Aorta (tissue), 5 donors: ENCODE measurements around the gene BMAL2. TPM values are rescaled to one million over a fixed set of nuclear protein-coding genes. Genes with fewer than 3 reads are reported as not detected.

Experiments
- ATAC-seq: fragments of 200-7000 bp; cut with Tn5 transposase; one replicate; pipeline ENCODE4 v1.9.1; 2022; ENCODE audit warnings: moderate library complexity; ENCODE audit not compliant: low FRiP score
- DNase-seq, 2 donors: peaks; one replicate each; pipeline ENCODE4 v3.0.0-alpha.2; 2020
- H3K27ac ChIP-seq, 2 donors: one replicate each; pipeline ENCODE4 v1.5.1; 2013; ENCODE audit warnings: low read length in 2 of 2, mild to moderate bottlenecking in 2 of 2, moderate library complexity in 2 of 2, control low read depth in 1 of 2, inconsistent platforms in 1 of 2, low read depth in 1 of 2
- H3K27me3 ChIP-seq, 2 donors: one replicate each; pipeline ENCODE4 v1.6.1; 2013; ENCODE audit warnings: control low read depth in 1 of 2, low read length in 1 of 2, mild to moderate bottlenecking in 1 of 2, moderate library complexity in 1 of 2; ENCODE audit not compliant: insufficient read depth in 2 of 2, control insufficient read depth in 1 of 2
- H3K36me3 ChIP-seq, 2 donors: one replicate each; pipeline ENCODE4 v1.6.1; 2013; ENCODE audit warnings: control low read depth in 1 of 2, low read length in 1 of 2, mild to moderate bottlenecking in 1 of 2; ENCODE audit not compliant: insufficient read depth in 2 of 2, control insufficient read depth in 1 of 2
- H3K4me1 ChIP-seq, 2 donors: one replicate each; pipeline ENCODE4 v1.6.1; 2013; ENCODE audit warnings: low read length in 2 of 2, control low read depth in 1 of 2, mild to moderate bottlenecking in 1 of 2, moderate library complexity in 1 of 2; ENCODE audit not compliant: insufficient read depth in 2 of 2, control insufficient read depth in 1 of 2
- H3K4me3 ChIP-seq, 2 donors: one replicate each; pipeline ENCODE4 v1.5.1; 2013; ENCODE audit warnings: low read length in 2 of 2, control low read depth in 1 of 2, mild to moderate bottlenecking in 1 of 2
- H3K9me3 ChIP-seq: one replicate; pipeline ENCODE4 v1.6.1; 2013; ENCODE audit warnings: mild to moderate bottlenecking, low read length; ENCODE audit not compliant: control insufficient read depth
- WGBS, 2 donors: extraction: QIAGEN DNeasy Blood & Tissue Kit; methylation state at CpG; one replicate each; pipeline ENCODE4 v1.1.7; 2013; 5-methylcytosine and 5-hydroxymethylcytosine counted together
- intact Hi-C, 2 donors: fragments of 100-400 bp; cut with DNase I; formaldehyde crosslinking; loops; one replicate each; pipeline versions ENCODE4 v1.14.2 to v1.15.0; 2022
- polyA plus RNA-seq, 2 donors: library from polyadenylated mRNA; stranded (reverse); fragments of 200-250 nt; gene quantifications; one replicate each; pipeline ENCODE4 v1.2.3, GENCODE V29; 2013
- total RNA-seq, 2 donors: library from RNA; stranded (reverse); fragmentation: NEBNext Ultra II Directional; extraction: Animal tissue kit (Norgen Biotek cat#: 25700); gene quantifications; one replicate each; pipeline ENCODE4 v1.2.1, GENCODE V29; 2021
- donor health status: healthy with polysubstance abuse.
- donor health status: Bipolar disorder and iron deficiency.
- donor health status: DM: no; HTN: no; CAD: no.
- donor health status: DM: no; HTN: no; CAD: no.
- donor health status: DM: yes; HTN: yes; CAD: no.

Gene BMAL2
- total and polyA plus RNA-seq, 4 donors: 2.8 to 22.6 (median 11.2) TPM

DNA sequence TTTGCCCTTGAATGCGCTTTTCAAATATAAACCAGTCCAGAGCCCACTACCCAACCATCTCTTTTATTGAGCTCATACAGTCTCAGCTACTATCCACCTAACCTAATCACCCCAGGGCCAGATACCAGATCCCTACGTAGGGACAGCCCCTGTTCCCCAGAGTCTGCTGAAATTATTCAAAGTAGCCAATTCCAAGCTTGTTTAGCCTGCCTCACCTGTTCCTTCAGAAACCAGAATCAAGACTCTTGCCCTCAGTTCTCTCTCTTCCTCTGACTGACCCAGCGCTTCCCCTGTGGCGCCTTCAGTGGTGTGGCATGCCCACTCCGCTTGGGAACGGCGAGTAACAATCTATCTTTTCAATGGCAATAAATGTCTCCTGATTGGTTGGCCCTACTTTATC lies 18.8 kb downstream of the BMAL2 start:
- no peak overlapping the region for H3K27ac ChIP-seq
- H3K4me1 ChIP-seq: no peaks in the 10 kb centered on the region
- DNase-seq (no peak), ATAC-seq (no peak)
- 98% methylated on average over 7 of the region's 7 CpGs for WGBS, 2 donors
- intact Hi-C loops: no loop called here
- no peaks in the 10 kb centered on the region for H3K36me3 ChIP-seq
- no peaks in the 10 kb centered on the region for H3K9me3 ChIP-seq
- no peak overlapping the region for H3K4me3 ChIP-seq
- no peaks in the 10 kb centered on the region for H3K27me3 ChIP-seq

GRCh38 chr12:27355486-27355885 lies 22.9 kb downstream of the BMAL2 start:
- H3K27ac ChIP-seq: no peak overlapping the region
- H3K9me3 ChIP-seq: no peaks in the 10 kb centered on the region
- H3K27me3 ChIP-seq: no peaks in the 10 kb centered on the region
- ATAC-seq (no peak), DNase-seq (no peak)
- no peaks in the 10 kb centered on the region for H3K4me1 ChIP-seq
- no peak overlapping the region for H3K4me3 ChIP-seq
- intact Hi-C loops: no loop called here
- no peaks in the 10 kb centered on the region for H3K36me3 ChIP-seq
- WGBS, 2 donors: 86 to 92% methylated on average over 2 of the region's 2 CpGs

GRCh38 chr12:27355979-27356378 lies 23.3 kb downstream of the BMAL2 start:
- intact Hi-C loops: no loop called here
- H3K4me1 ChIP-seq: no peaks in the 10 kb centered on the region
- 87 to 93% methylated on average over 1 of the region's 1 CpG for WGBS, 2 donors
- no peaks in the 10 kb centered on the region for H3K9me3 ChIP-seq
- H3K36me3 ChIP-seq: no peaks in the 10 kb centered on the region
- H3K27me3 ChIP-seq: no peaks in the 10 kb centered on the region
- H3K27ac ChIP-seq: no peak overlapping the region
- no peak for ATAC-seq
- no peak overlapping the region for H3K4me3 ChIP-seq
- no peak for DNase-seq

DNA sequence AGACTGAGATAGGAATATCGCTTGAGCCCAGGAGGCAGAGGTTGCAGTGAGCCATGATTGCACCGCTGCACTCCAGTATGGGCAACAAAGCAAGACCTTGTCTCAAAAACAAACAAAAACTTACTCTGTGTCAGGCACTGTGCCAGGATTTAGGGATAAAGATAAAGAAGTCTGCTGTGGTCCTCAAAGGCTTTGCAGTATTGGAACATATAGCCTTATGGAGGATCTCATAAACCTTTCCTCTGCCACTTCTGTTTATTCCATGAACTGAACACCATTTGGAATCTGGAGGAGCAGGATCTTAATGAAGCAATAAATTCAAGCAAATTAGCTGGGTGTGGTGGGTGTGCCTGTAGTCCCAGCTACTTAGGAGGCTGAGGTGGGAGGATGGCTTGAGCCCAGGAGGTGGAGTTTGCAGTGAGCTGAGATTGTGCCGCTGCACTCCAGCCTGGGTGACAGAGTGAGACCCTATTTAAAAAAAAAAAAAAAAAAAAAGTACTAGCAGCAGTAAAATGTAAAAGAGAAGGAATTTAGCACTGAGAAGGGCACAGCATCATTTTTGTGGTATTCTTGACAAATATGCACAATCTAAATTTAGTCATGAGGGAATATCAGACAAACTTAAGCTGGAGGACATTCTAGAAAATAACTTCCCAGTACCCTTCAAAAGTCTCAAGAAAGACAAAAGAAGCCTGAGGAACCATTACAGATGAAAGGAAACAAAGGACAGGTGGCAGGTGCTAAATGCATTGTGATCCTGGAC lies 27.1 kb downstream of the BMAL2 start:
- Histone ChIP-seq H3K4me1 (no peaks in the 10 kb centered on the region), H3K27ac (no peak overlapping the region), H3K36me3 (no peaks in the 10 kb centered on the region), H3K9me3 (no peaks in the 10 kb centered on the region), H3K4me3 (no peak overlapping the region), H3K27me3 (no peaks in the 10 kb centered on the region)
- 78 to 79% methylated on average over 3 of the region's 3 CpGs for WGBS, 2 donors
- DNase-seq (no peak), ATAC-seq (no peak)
- intact Hi-C loops: no loop called here

- ATAC-seq (no peak), DNase-seq (no peak)
- WGBS, 2 donors: 47 to 48% methylated on average over 2 of the region's 2 CpGs
- intact Hi-C loops: no loop called here
- H3K4me1 ChIP-seq: no peaks in the 10 kb centered on the region
- H3K27ac ChIP-seq: no peak overlapping the region
- H3K9me3 ChIP-seq: no peaks in the 10 kb centered on the region
- H3K27me3 ChIP-seq: no peaks in the 10 kb centered on the region
- no peak overlapping the region for H3K4me3 ChIP-seq
- no peaks in the 10 kb centered on the region for H3K36me3 ChIP-seq
These were observed 28.7 kb downstream of the BMAL2 start for GRCh38 chr12:27361372-27361771.

DNA sequence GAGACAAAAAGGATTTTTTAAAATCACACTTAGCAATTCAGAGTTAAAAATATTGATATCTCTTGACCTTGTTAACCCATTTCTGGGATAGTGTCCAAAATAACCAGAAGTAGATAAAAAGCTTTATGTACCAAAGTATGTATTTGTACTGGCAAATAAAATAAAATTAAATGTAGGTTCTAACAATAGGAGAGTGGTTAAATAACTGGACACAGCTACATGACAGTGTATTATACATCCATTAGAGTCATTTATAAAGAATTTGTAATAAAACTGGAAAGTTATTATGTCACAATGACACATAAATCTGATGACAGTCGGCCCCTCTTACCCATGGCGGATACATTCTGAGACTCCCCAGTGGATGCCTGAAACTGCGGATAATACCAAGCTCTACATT lies 34.0 kb downstream of the BMAL2 start:
- no peak overlapping the region for H3K4me3 ChIP-seq
- 77 to 83% methylated on average over 3 of the region's 3 CpGs for WGBS, 2 donors
- H3K9me3 ChIP-seq: no peaks in the 10 kb centered on the region
- peaks cover 2 to 3% of the 10 kb centered on the region in 2 donors for H3K36me3 ChIP-seq
- ATAC-seq (no peak), DNase-seq (no peak)
- no peaks in the 10 kb centered on the region for H3K27me3 ChIP-seq
- no peaks in the 10 kb centered on the region for H3K4me1 ChIP-seq
- intact Hi-C loops: no loop called here
- H3K27ac ChIP-seq: no peak overlapping the region

DNA sequence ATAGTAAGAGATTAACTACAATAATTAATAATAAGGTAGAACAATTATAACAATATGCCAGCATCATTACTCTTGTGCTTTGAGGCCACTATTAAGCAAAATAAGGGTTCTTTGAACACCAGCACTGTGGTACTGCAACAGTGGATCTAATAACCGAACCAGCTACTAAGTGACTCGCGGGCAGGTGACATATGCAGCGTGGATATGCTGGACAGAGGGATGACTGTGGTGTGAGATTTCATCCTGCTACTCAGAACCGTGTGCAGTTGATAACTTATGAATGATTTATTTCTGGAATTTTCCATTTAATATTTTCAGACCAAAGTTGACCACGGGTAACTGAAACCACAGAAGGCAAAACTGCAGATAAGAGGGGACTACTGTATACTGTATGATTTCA lies 34.4 kb downstream of the BMAL2 start:
- H3K27ac ChIP-seq: no peak overlapping the region
- H3K27me3 ChIP-seq: no peaks in the 10 kb centered on the region
- H3K36me3 ChIP-seq: peaks cover 2 to 3% of the 10 kb centered on the region in 2 donors
- H3K4me3 ChIP-seq: no peak overlapping the region
- WGBS, 2 donors: 81 to 87% methylated on average over 6 of the region's 6 CpGs
- no peaks in the 10 kb centered on the region for H3K9me3 ChIP-seq
- ATAC-seq: no peak
- H3K4me1 ChIP-seq: no peaks in the 10 kb centered on the region
- intact Hi-C loops: no loop called here
- no peak for DNase-seq

GRCh38 chr12:27382171-27382795 lies 49.6 kb downstream of the BMAL2 start:
- WGBS, 2 donors: 76 to 80% methylated on average over 9 of the region's 9 CpGs
- H3K4me3 ChIP-seq: no peak overlapping the region
- no peaks in the 10 kb centered on the region for H3K27me3 ChIP-seq
- intact Hi-C loops: loop anchor here in 1 of 2 donors (5.0 to 10.0 kb wide), 2 partner anchors 50 to 237 kb away; partner anchors contain the start of gene BMAL2
- ATAC-seq (no peak), DNase-seq (no peak)
- H3K36me3 ChIP-seq: no peaks in the 10 kb centered on the region
- no peak overlapping the region for H3K27ac ChIP-seq
- H3K9me3 ChIP-seq: no peaks in the 10 kb centered on the region
- H3K4me1 ChIP-seq: no peaks in the 10 kb centered on the region
